GM23248 (cell line): ENCODE measurements around the gene NYAP1. TPM values are rescaled to one million over a fixed set of nuclear protein-coding genes. Genes with fewer than 3 reads are reported as not detected.
A peak's percentile ranks its signal among the peaks of the same experiment; 100 is the strongest.
"Not testable (repeated sequence)": the region's sequence is repeated elsewhere in the genome, so short reads cannot be mapped to it uniquely, and the experiment has no call there.

Experiments
- DNase-seq: peaks from one replicate; pipeline ENCODE4 v3.0.0-alpha.2; 2015
- H2AFZ ChIP-seq: fragments of 200-600 bp; sonication (generic); 2 replicates; pipeline ENCODE4 v1.6.1; 2016; ENCODE audit warnings: antibody characterized with exemption
- H3F3A ChIP-seq: fragments of 200-600 bp; sonication (generic); 2 replicates; pipeline ENCODE4 v1.6.1; 2016; ENCODE audit warnings: mild to moderate bottlenecking, antibody characterized with exemption, mixed run types; ENCODE audit not compliant: insufficient read depth
- H3K27ac ChIP-seq: fragments of 200-600 bp; sonication (generic); 2 replicates; pipeline ENCODE4 v1.5.1; 2016; ENCODE audit warnings: mild to moderate bottlenecking
- H3K27me3 ChIP-seq: fragments of 200-600 bp; sonication (generic); replicated peaks from 2 replicates; pipeline ENCODE4 v1.6.1; 2016; ENCODE audit warnings: mild to moderate bottlenecking; ENCODE audit not compliant: insufficient read depth
- H3K36me3 ChIP-seq: fragments of 200-600 bp; sonication (generic); 2 replicates; pipeline ENCODE4 v1.6.1; 2016; ENCODE audit warnings: low read depth, mild to moderate bottlenecking
- H3K4me1 ChIP-seq: fragments of 200-600 bp; sonication (generic); 2 replicates; pipeline ENCODE4 v1.6.1; 2016; ENCODE audit warnings: mild to moderate bottlenecking; ENCODE audit not compliant: insufficient read depth
- H3K4me2 ChIP-seq: fragments of 200-600 bp; sonication (generic); one replicate; pipeline ENCODE4 v1.6.1; 2016; ENCODE audit warnings: mild to moderate bottlenecking; ENCODE audit not compliant: unreplicated experiment
- H3K4me3 ChIP-seq: fragments of 200-600 bp; sonication (generic); 2 replicates; pipeline ENCODE4 v1.5.1; 2016; ENCODE audit warnings: mild to moderate bottlenecking
- H3K79me2 ChIP-seq: fragments of 200-600 bp; sonication (generic); 2 replicates; pipeline ENCODE4 v1.6.1; 2016; ENCODE audit warnings: mild to moderate bottlenecking; ENCODE audit not compliant: insufficient read depth
- H3K9ac ChIP-seq: fragments of 200-600 bp; sonication (generic); 2 replicates; pipeline ENCODE4 v1.6.1; 2016; ENCODE audit warnings: mild to moderate bottlenecking
- H3K9me2 ChIP-seq: fragments of 200-600 bp; sonication (generic); 2 replicates; pipeline ENCODE4 v1.6.1; 2016; ENCODE audit warnings: mixed run types, mild to moderate bottlenecking, moderate library complexity; ENCODE audit not compliant: insufficient read depth
- H3K9me3 ChIP-seq: fragments of 200-600 bp; sonication (generic); one replicate; pipeline ENCODE4 v1.6.1; 2017; ENCODE audit warnings: low read depth
- H4K20me1 ChIP-seq: fragments of 200-600 bp; sonication (generic); 2 replicates; pipeline ENCODE4 v1.6.0; 2016; ENCODE audit not compliant: insufficient read depth
- EZH2 ChIP-seq: fragments of 200-600 bp; sonication (generic); IDR thresholded peaks from 2 replicates; pipeline ENCODE4 v1.6.1; 2018; ENCODE audit warnings: antibody characterized with exemption, mild to moderate bottlenecking; ENCODE audit not compliant: insufficient read depth, poor library complexity, severe bottlenecking
- EZH2phosphoT487 ChIP-seq: fragments of 200-600 bp; sonication (generic); IDR thresholded peaks from 2 replicates; pipeline ENCODE4 v1.6.1; 2018; ENCODE audit warnings: antibody characterized with exemption, moderate library complexity, mild to moderate bottlenecking, low read depth; ENCODE audit not compliant: insufficient read depth
- WGBS, 2 experiments: methylation state at CpG; one replicate each; pipeline ENCODE4 v1.1.6; 2015 to 2017; ENCODE audit warnings: low lambda C conversion rate in 2 of 2, low coverage in 1 of 2; ENCODE audit errors: missing lambda C conversion rate in 2 of 2; 5-methylcytosine and 5-hydroxymethylcytosine counted together
- in situ Hi-C: fragments of 300-500 bp; cut with MboI; formaldehyde crosslinking; loops from 2 replicates; pipeline ENCODE4 v1.15.0; 2020
- polyA plus RNA-seq: library from polyadenylated mRNA; unstranded; fragments of >200 nt; fragmentation: Nextera tagmentation; extraction: Ambion mirVana; gene quantifications from 2 replicates; pipeline ENCODE4 v1.2.1, GENCODE V29; 2016
- total RNA-seq: library from RNA; depleted of rRNA; stranded (reverse); fragments of >200 nt; shearing (Covaris generic); gene quantifications from 2 replicates; pipeline ENCODE4 v1.2.3, GENCODE V29; 2014

NYAP1 gene
- total and polyA plus RNA-seq, 2 experiments from 2014 or later, result not detected

DNA sequence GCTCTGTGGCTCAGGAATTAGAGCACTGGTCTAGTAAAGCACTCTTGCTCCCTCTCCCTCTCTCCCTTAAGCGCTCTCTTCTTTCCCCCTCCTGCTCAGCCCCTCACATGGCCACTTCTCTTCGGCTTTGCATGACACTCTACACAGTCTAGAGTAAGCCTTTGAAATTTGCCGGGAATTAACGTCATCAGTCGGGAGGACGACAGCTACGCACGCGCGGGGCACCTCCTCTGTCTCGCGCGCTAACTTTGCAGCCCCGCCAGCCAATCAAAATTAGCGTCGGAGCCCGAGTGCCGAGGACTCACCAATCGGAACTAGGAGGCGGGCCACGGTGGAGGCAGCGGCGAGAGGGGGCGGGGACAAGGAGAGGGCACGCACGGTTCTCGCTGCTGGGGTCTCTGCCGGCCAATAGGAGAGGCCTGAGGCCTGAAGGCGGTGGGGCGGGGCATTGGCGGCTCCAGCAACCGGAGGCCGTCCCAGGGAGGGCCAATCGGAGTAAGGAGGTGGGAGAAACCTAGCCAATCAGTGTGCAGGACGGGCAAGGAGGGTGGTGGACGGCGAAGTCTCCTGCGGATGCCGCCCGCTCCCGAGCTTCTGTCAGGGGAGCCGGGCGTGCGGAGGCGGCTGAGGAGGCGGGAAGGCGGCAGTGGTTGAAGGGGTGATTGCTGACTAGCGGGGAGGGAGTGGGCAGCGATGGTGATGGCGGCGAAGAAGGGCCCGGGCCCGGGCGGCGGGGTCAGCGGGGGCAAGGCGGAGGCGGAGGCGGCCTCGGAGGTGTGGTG, 55.1 kb downstream of the NYAP1 start, which contains the start of gene AGFG2:
Gene AGFG2 (plus strand): TSS at position 550 of the 782 bp plus-strand sequence. CDS start 144 bp downstream, at position 694.
- H3F3A ChIP-seq, result no peaks in the 10 kb centered on the region
- H2AFZ ChIP-seq, result peak within 1 kb of the TSS; percentile 91
- H3K9ac ChIP-seq, result peak within 1 kb of the TSS; percentile 71
- H4K20me1 ChIP-seq, result no peaks in the 10 kb centered on the region
- H3K4me2 ChIP-seq, result peak within 1 kb of the TSS; percentile 78
- H3K27me3 ChIP-seq, result no peaks in the 10 kb centered on the region
- no peaks in the 10 kb centered on the region for H3K9me3 ChIP-seq
- peak within 1 kb of the TSS; percentile 83 for H3K4me3 ChIP-seq
- no peak for TF ChIP-seq EZH2phosphoT487
- TF ChIP-seq EZH2, result no peak
- DNase-seq, result peak; percentile 100
- no peaks in the 10 kb centered on the region for H3K79me2 ChIP-seq
- no peaks in the 10 kb centered on the region for H3K9me2 ChIP-seq
- WGBS, 2 experiments, result 1% methylated on average over 54 to 60 of the region's 60 CpGs
- H3K36me3 ChIP-seq, result no peaks in the 10 kb centered on the region
- no peaks in the 10 kb centered on the region; the same call in 1 of the 2 replicates for H3K4me1 ChIP-seq
- peak within 1 kb of the TSS; percentile 22; the same call in 1 of the 2 replicates for H3K27ac ChIP-seq
- in situ Hi-C loops, result no loop called here

DNA sequence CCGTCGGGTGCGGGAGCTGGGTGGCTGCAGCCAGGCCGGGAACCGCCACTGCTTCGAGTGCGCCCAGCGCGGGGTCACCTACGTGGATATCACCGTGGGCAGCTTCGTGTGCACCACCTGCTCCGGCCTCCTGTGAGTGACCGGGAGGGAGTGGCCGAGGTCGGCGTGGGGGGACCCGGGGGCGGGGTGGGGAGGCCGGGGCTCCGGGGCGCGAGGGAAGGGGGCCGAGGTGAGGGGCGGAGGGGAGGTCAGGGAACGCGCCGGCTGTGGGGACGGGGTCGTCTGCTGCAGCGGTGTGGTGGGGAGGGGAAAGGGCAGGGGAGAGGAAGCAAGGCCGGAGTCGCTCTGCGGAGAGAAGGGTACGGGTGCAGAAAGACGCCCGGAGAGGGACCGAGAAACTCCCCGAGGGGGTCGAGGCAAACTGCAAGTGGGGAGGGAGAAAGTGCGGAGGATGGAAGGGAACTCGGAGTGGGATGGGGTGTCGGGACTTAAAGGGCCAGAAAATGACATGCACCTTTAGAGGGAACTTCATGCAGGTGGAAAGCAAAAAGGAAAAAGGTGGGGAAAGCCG, 55.8 kb downstream of the NYAP1 start:
- TF ChIP-seq EZH2, result no peak
- no peak for TF ChIP-seq EZH2phosphoT487
- Histone ChIP-seq H3K79me2 (no peaks in the 10 kb centered on the region), H3K36me3 (no peaks in the 10 kb centered on the region), H3K9me2 (no peaks in the 10 kb centered on the region), H3K9me3 (no peaks in the 10 kb centered on the region), H3K27me3 (no peaks in the 10 kb centered on the region), H3K4me3 (peak overlapping the region; percentile 83), H2AFZ (peak overlapping the region; percentile 91), H4K20me1 (no peaks in the 10 kb centered on the region), H3K4me1 (no peaks in the 10 kb centered on the region; the same call in 1 of the 2 replicates), H3K9ac (peak overlapping the region; percentile 71), H3F3A (no peaks in the 10 kb centered on the region), H3K27ac (no peak overlapping the region), H3K4me2 (peak overlapping the region; percentile 68)
- no peak for DNase-seq
- 1 to 2% methylated on average over 21 to 44 of the region's 44 CpGs for WGBS, 2 experiments
- in situ Hi-C loops, result no loop called here

DNA sequence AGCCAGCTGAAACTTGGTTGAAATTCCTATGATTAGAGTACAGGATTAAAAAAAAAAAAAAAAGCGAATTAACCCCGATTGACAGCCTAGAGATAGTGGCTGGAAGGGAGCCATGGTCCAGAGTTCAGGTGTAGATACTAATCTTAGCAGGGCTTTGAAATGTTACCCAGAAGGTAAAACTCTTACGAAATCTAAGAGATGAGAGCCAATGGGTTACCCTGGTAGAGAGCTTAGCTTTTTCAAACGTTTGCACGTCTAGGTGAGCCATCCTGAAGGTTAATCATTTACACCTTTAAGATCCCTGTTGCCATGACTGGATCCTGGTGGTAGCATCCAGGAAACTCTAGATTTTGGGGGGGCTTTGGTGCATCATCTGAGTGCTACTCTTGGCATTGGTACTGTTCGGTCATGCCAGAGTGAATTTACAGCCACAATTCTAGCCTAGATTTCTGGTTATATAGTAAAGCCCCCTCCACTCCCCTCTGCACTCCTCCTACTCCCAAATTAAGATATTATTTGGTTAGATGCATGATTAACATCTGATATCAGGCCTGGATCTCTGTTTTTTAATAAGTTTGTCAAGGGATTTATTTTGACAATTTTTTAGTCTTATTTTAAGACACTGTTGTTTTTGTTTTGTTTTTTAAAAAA, 56.5 kb downstream of the NYAP1 start:
- Histone ChIP-seq H3K4me2 (peak overlapping the region; percentile 68), H3K9me2 (no peaks in the 10 kb centered on the region), H3K27ac (no peak overlapping the region), H3K4me1 (peaks cover 4% of the 10 kb centered on the region), H3K9me3 (no peaks in the 10 kb centered on the region), H3F3A (peaks cover 5% of the 10 kb centered on the region; the same call in 1 of the 2 replicates), H3K27me3 (no peaks in the 10 kb centered on the region), H4K20me1 (no peaks in the 10 kb centered on the region), H2AFZ (peak overlapping the region; percentile 91; the same call in 1 of the 2 replicates), H3K4me3 (peak overlapping the region; percentile 83), H3K9ac (no peak overlapping the region; the same call in 1 of the 2 replicates), H3K79me2 (no peaks in the 10 kb centered on the region), H3K36me3 (no peaks in the 10 kb centered on the region)
- 60 to 63% methylated on average over 6 of the region's 6 CpGs for WGBS, 2 experiments
- in situ Hi-C loops, result no loop called here
- DNase-seq, result no peak
- no peak for TF ChIP-seq EZH2phosphoT487
- no peak for TF ChIP-seq EZH2

DNA sequence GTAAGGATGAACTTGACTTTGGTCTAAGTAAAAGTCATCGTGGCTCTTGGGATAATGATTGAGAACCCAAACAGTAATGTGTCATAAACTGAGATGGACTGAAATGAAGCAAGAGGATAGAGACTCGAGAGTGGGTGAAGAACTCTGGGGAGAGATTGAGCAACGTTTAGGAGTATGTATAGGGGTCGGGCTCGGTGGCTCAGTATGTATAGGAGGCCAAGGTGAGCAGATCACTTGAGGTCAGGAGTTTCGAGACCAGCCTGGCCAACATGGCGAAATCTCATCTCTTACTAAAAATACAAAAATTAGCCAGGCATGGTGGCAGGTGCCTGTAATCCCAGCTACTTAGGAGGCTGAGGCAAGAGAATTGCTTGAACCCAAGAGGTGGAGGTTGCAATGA, 57.6 kb downstream of the NYAP1 start:
- H3K27me3 ChIP-seq, H3K9me3 ChIP-seq, H3K9me2 ChIP-seq, in situ Hi-C loops, H3K36me3 ChIP-seq, H4K20me1 ChIP-seq, H3K4me2 ChIP-seq, H3K79me2 ChIP-seq, H2AFZ ChIP-seq, H3K27ac ChIP-seq, DNase-seq, H3K9ac ChIP-seq, H3K4me3 ChIP-seq: not testable (repeated sequence)
- H3F3A ChIP-seq, result peaks cover 16% of the 10 kb centered on the region
- H3K4me1 ChIP-seq, result peaks cover 15% of the 10 kb centered on the region
- WGBS, 2 experiments, result 78 to 82% methylated on average over 7 of the region's 7 CpGs
